Keratinocyte (primary cell): ENCODE results near the gene CYP2B6. TPM values are rescaled to one million over a fixed set of nuclear protein-coding genes. Genes with fewer than 3 reads are reported as not detected.

Source experiments
- DNase-seq: peaks from one replicate; pipeline ENCODE4 v3.0.0-alpha.2; 2011; ENCODE audit warnings: low read depth, missing footprints, low spot score
- FAIRE-seq: peaks from 2 replicates; lab custom pipeline; 2011; peaks lifted over from hg19 to GRCh38; lab: Jason Lieb, UNC
- H2AFZ ChIP-seq: 2 replicates; pipeline ENCODE4 v1.6.0; 2012; ENCODE audit warnings: low read length, control low read depth, inconsistent platforms; ENCODE audit not compliant: control insufficient read depth
- H3K27ac ChIP-seq: 2 replicates; pipeline ENCODE4 v1.5.1; 2011; ENCODE audit warnings: low read length; ENCODE audit not compliant: control insufficient read depth, insufficient read depth
- H3K27me3 ChIP-seq: 3 replicates; pipeline ENCODE4 v1.6.0; 2011; ENCODE audit warnings: low read length; ENCODE audit not compliant: control insufficient read depth, insufficient read depth; ENCODE audit errors: extremely low read depth
- H3K36me3 ChIP-seq, 2 experiments: 2 replicates in 1 of 2; 3 replicates in 1 of 2; pipeline ENCODE4 v1.5.1; 2011; ENCODE audit warnings: low read length in 2 of 2, mild to moderate bottlenecking in 1 of 2; ENCODE audit not compliant: control insufficient read depth in 2 of 2, insufficient read depth in 2 of 2; ENCODE audit errors: extremely low read depth in 1 of 2
- H3K4me1 ChIP-seq: 3 replicates; pipeline ENCODE4 v1.5.1; 2011; ENCODE audit warnings: low read length; ENCODE audit not compliant: control insufficient read depth, insufficient read depth; ENCODE audit errors: extremely low read depth
- H3K4me2 ChIP-seq: 3 replicates; pipeline ENCODE4 v1.6.0; 2011; ENCODE audit warnings: low read depth, low read length; ENCODE audit not compliant: control insufficient read depth, insufficient read depth; ENCODE audit errors: extremely low read depth
- H3K4me3 ChIP-seq, 3 experiments: fragments of 200-600 bp in 1 of 3; sonication (generic) in 1 of 3; 2 replicates in 2 of 3; 3 replicates in 1 of 3; pipeline ENCODE4 v1.5.1; 2011 to 2016; ENCODE audit warnings: low read length in 3 of 3, mild to moderate bottlenecking in 3 of 3, control low read depth in 2 of 3, inconsistent platforms in 1 of 3, low read depth in 1 of 3, mixed read lengths in 1 of 3, mixed run types in 1 of 3, moderate library complexity in 1 of 3; ENCODE audit not compliant: control insufficient read depth in 2 of 3, insufficient read depth in 2 of 3; ENCODE audit errors: extremely low read depth in 1 of 3
- H3K79me2 ChIP-seq: 2 replicates; pipeline ENCODE4 v1.6.0; 2012; ENCODE audit warnings: low read length; ENCODE audit not compliant: control insufficient read depth, insufficient read depth
- H3K9ac ChIP-seq: 3 replicates; pipeline ENCODE4 v1.6.0; 2011; ENCODE audit warnings: low read length; ENCODE audit not compliant: control insufficient read depth, insufficient read depth; ENCODE audit errors: extremely low read depth
- H3K9me1 ChIP-seq: 3 replicates; pipeline ENCODE4 v1.6.0; 2011; ENCODE audit warnings: low read length; ENCODE audit not compliant: control insufficient read depth, insufficient read depth; ENCODE audit errors: extremely low read depth
- H3K9me3 ChIP-seq: 2 replicates; pipeline ENCODE4 v1.5.1; 2012; ENCODE audit warnings: low read depth, low read length; ENCODE audit not compliant: control insufficient read depth
- H4K20me1 ChIP-seq: 3 replicates; pipeline ENCODE4 v1.6.0; 2011; ENCODE audit warnings: low read length; ENCODE audit not compliant: control insufficient read depth, insufficient read depth; ENCODE audit errors: extremely low read depth
- CTCF ChIP-seq, 3 experiments: IDR thresholded peaks in 1 of 3; conservative IDR thresholded peaks in 1 of 3; optimal IDR thresholded peaks in 1 of 3; 2 replicates in 2 of 3; 3 replicates in 1 of 3; pipeline versions ENCODE3 to v1.5.1; 2011; ENCODE audit warnings: low read length in 3 of 3, mild to moderate bottlenecking in 3 of 3, moderate library complexity in 2 of 3, control low read depth in 1 of 3, inconsistent platforms in 1 of 3; ENCODE audit not compliant: insufficient read depth in 2 of 3; ENCODE audit errors: extremely low read depth in 1 of 3
- EZH2 ChIP-seq: IDR thresholded peaks from one replicate; pipeline ENCODE4 v1.6.1; 2012; ENCODE audit warnings: inconsistent platforms, mild to moderate bottlenecking, low read length, moderate library complexity
- dilution Hi-C: fragments of 300-500 bp; cut with MboI; formaldehyde crosslinking; loops from one replicate; pipeline ENCODE4 v1.7.0; 2020; ENCODE audit warnings: low sequenced_read_pairs; ENCODE audit not compliant: extremely low pct_ligation_motif_present
- polyA plus RNA-seq, 5 experiments: library from polyadenylated mRNA; depleted of rRNA in 3 of 5; stranded (reverse) in 3 of 5; stranded (forward) in 1 of 5; unstranded in 1 of 5; fragments of >200 nt; gene quantifications; 1 replicate in 1 of 5; 2 replicates in 3 of 5; 3 replicates in 1 of 5; pipeline versions ENCODE4 v1.2.1 to v1.2.3, GENCODE V29; 2011 to 2012; ENCODE audit warnings: missing spikeins in 2 of 5, low read depth in 1 of 5, low replicate concordance in 1 of 5

CYP2B6 gene
- polyA plus RNA-seq, 1 donor (not counting 4 experiments of a cell fraction or from before 2014, with no cell fraction given): not detected

- Histone ChIP-seq H3K9me3 (no peaks in the 10 kb centered on the region), H3K79me2 (no peaks in the 10 kb centered on the region), H3K27me3 (no peaks in the 10 kb centered on the region), H3K36me3 (no peaks in the 10 kb centered on the region), H3K27ac (no peak overlapping the region), H3K4me2 (no peak overlapping the region), H3K9ac (no peak overlapping the region), H4K20me1 (no peaks in the 10 kb centered on the region), H3K4me3 (no peak overlapping the region), H2AFZ (no peak overlapping the region), H3K9me1 (no peaks in the 10 kb centered on the region), H3K4me1 (no peaks in the 10 kb centered on the region)
- peak; percentile 23 for DNase-seq
- no peak for FAIRE-seq
- TF ChIP-seq EZH2: no peak
- peak; percentile 80 to 85 (median 85) for TF ChIP-seq CTCF (optimal IDR thresholded peaks at IDR 0.05 in 1 of 3, IDR thresholded peaks at IDR 0.05 in 1 of 3, conservative IDR thresholded peaks at IDR 0.05 in 1 of 3; ENCODE audit: extremely low read depth in 1 of 3, insufficient read depth in 2 of 3, low read length in 3 of 3)
- dilution Hi-C loops: no loop called here
Observed at GRCh38 chr19:40974633-40975037, 16.4 kb upstream of the CYP2B6 start.

DNA sequence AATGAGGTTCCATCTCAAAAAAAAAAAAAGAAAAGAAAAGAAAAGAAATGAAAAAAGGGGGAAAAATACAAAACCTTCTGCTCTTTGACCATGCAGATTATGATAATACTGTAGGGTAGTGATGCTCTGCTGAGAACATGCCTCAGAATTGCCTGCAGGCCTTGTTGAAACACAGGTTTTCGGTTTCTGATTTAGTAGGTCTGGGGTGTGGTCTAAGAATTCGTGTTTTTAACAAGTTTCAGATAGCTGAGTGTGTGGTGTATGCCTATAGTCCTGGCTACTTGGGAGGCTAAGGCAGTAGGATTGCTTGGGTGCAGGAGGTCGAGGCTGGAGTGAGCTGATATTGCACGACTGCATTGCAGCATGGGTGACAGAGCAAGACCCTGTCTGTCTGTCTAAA, 14.9 kb upstream of the CYP2B6 start:
- Histone ChIP-seq H3K4me3 (no peak overlapping the region), H3K9me1 (no peaks in the 10 kb centered on the region), H2AFZ (no peak overlapping the region), H3K27ac (no peak overlapping the region), H3K9ac (no peak overlapping the region), H3K4me1 (no peaks in the 10 kb centered on the region), H3K4me2 (no peak overlapping the region), H4K20me1 (no peaks in the 10 kb centered on the region), H3K36me3 (no peaks in the 10 kb centered on the region), H3K27me3 (peaks cover 6% of the 10 kb centered on the region), H3K9me3 (no peaks in the 10 kb centered on the region), H3K79me2 (no peaks in the 10 kb centered on the region)
- FAIRE-seq (no peak), DNase-seq (no peak)
- dilution Hi-C loops: no loop called here
- TF ChIP-seq CTCF (optimal IDR thresholded peaks at IDR 0.05 in 1 of 3, IDR thresholded peaks at IDR 0.05 in 1 of 3, conservative IDR thresholded peaks at IDR 0.05 in 1 of 3; ENCODE audit: extremely low read depth in 1 of 3, insufficient read depth in 2 of 3, low read length in 3 of 3): no peak
- no peak for TF ChIP-seq EZH2
